K562 (cell line): Measurements from ENCODE around the gene LYST. TPM values are rescaled to one million over a fixed set of nuclear protein-coding genes. Genes with fewer than 3 reads are reported as not detected.

Experiments used
- ATAC-seq: fragments of 200-7000 bp; cut with Tn5 transposase; 3 replicates; pipeline ENCODE4 v1.9.1; 2020; ENCODE audit warnings: moderate library complexity
- BruUV-seq: library from RNA; stranded (reverse); fragments of 400-500 nt; replicated peaks from 2 replicates; lab custom pipeline; 2021; lab: Mats Ljungman, UMichigan
- CTCF ChIA-PET: fragments of 300-600 bp; formaldehyde crosslinking; extraction: SDS; loops from one replicate; lab custom pipeline; 2021; ENCODE audit warnings: low intra/inter-chr PET ratio; lab: Yijun Ruan, JAX
- POLR2A ChIA-PET: fragments of 300-600, 350-650 bp; sonication (Branson Sonifier 250); formaldehyde crosslinking; extraction: SDS; loops from one replicate; lab custom pipeline; 2021; ENCODE audit warnings: antibody characterized with exemption, inconsistent platforms; lab: Yijun Ruan, JAX
- DNase-seq, 4 experiments: peaks; one replicate each; pipeline versions ENCODE4 v3.0.0 to v3.0.0-alpha.2; 2011 to 2018; ENCODE audit warnings: low spot score in 3 of 4, mixed read lengths in 3 of 4; ENCODE audit errors: extremely low read depth in 1 of 4
- FAIRE-seq: peaks from 2 replicates; lab custom pipeline; 2011; peaks lifted over from hg19 to GRCh38; lab: Jason Lieb, UNC
- H2AFZ ChIP-seq: 2 replicates; pipeline ENCODE4 v1.6.0; 2011; ENCODE audit warnings: low read depth, low read length, control low read depth, inconsistent platforms
- H3K27ac ChIP-seq: fragments of 200-600 bp; 3 replicates; pipeline ENCODE4 v1.8.0; 2011; ENCODE audit warnings: low read depth, mild to moderate bottlenecking, control low read depth, inconsistent platforms, low read length, moderate library complexity, mixed read lengths; ENCODE audit errors: extremely low read depth
- H3K27me3 ChIP-seq, 2 experiments: fragments of 300-600 bp in 1 of 2; 2 replicates in 1 of 2; 3 replicates in 1 of 2; pipeline versions ENCODE4 v1.6.0 to v1.8.0; 2011; ENCODE audit warnings: inconsistent platforms in 2 of 2, low read length in 2 of 2, mild to moderate bottlenecking in 1 of 2, mixed read lengths in 1 of 2, moderate library complexity in 1 of 2; ENCODE audit not compliant: control insufficient read depth in 2 of 2, insufficient read depth in 2 of 2
- H3K36me3 ChIP-seq: fragments of 300-600 bp; 3 replicates; pipeline ENCODE4 v1.8.0; 2011; ENCODE audit warnings: mild to moderate bottlenecking, low read length, inconsistent platforms; ENCODE audit not compliant: control insufficient read depth, insufficient read depth
- H3K4me1 ChIP-seq, 2 experiments: fragments of 200-600 bp in 1 of 2; replicated peaks in 1 of 2; 2 replicates in 1 of 2; 3 replicates in 1 of 2; pipeline versions ENCODE4 v1.5.1 to v1.8.0; 2011; ENCODE audit warnings: inconsistent platforms in 2 of 2, low read length in 2 of 2, mild to moderate bottlenecking in 1 of 2, mixed read lengths in 1 of 2, moderate library complexity in 1 of 2; ENCODE audit not compliant: control insufficient read depth in 2 of 2, insufficient read depth in 2 of 2
- H3K4me2 ChIP-seq: 2 replicates; pipeline ENCODE4 v1.6.1; 2011; ENCODE audit warnings: low read length, control low read depth, inconsistent platforms, mixed read lengths; ENCODE audit not compliant: insufficient read depth
- H3K4me3 ChIP-seq: fragments of 200-600 bp; sonication (generic), shearing (Covaris generic); 2 replicates; pipeline ENCODE4 v1.5.1; 2016; ENCODE audit warnings: control low read depth, inconsistent platforms
- H3K79me2 ChIP-seq: fragments of 200-600 bp; 3 replicates; pipeline ENCODE4 v1.8.0; 2011; ENCODE audit warnings: low read length, inconsistent platforms; ENCODE audit not compliant: control insufficient read depth, insufficient read depth
- H3K9ac ChIP-seq, 2 experiments: 2 replicates each; pipeline versions ENCODE4 v1.6.0 to v1.6.1; 2011; ENCODE audit warnings: low read depth in 2 of 2, low read length in 2 of 2, control low read depth in 1 of 2, inconsistent platforms in 1 of 2, mild to moderate bottlenecking in 1 of 2, mixed read lengths in 1 of 2; ENCODE audit not compliant: insufficient read depth in 1 of 2
- H3K9me1 ChIP-seq: one replicate; pipeline ENCODE4 v1.6.0; 2011; ENCODE audit warnings: inconsistent platforms, mild to moderate bottlenecking, low read length, moderate library complexity; ENCODE audit not compliant: control insufficient read depth, insufficient read depth
- H3K9me3 ChIP-seq: replicated peaks from 2 replicates; pipeline ENCODE4 v1.5.1; 2011; ENCODE audit warnings: low read depth, low read length, inconsistent platforms; ENCODE audit not compliant: control insufficient read depth, insufficient read depth
- H4K20me1 ChIP-seq: replicated peaks from 2 replicates; pipeline ENCODE4 v1.6.1; 2011; ENCODE audit warnings: low read length, inconsistent platforms, mixed read lengths; ENCODE audit not compliant: control insufficient read depth, insufficient read depth
- CUX1 ChIP-seq: fragments of 200-800 bp; sonication (Bioruptor generic); IDR thresholded peaks from 2 replicates; pipeline ENCODE4 v1.6.1; 2016; ENCODE audit warnings: missing genetic modification characterization, missing compliant biosample characterization
- DPF2 ChIP-seq: fragments of 450-650 bp; IDR thresholded peaks from 2 replicates; pipeline ENCODE4 v1.6.1; 2016
- IRF2 ChIP-seq: sonication (generic); formaldehyde crosslinking; IDR thresholded peaks from 2 replicates; pipeline ENCODE4 v1.8.1; 2022; ENCODE audit warnings: mild to moderate bottlenecking, missing genetic modification reagents
- POLR2AphosphoS5 ChIP-seq: IDR thresholded peaks from 2 replicates; pipeline ENCODE4 v1.6.1; 2011; ENCODE audit warnings: mild to moderate bottlenecking, low read depth, low read length, moderate library complexity; ENCODE audit not compliant: control insufficient read depth, insufficient read depth
- SMAD1 ChIP-seq: fragments of 150-350 bp; IDR thresholded peaks from 2 replicates; pipeline ENCODE4 v1.6.1; 2014; ENCODE audit warnings: low read length, low read depth; ENCODE audit not compliant: partially characterized antibody
- TFAM ChIP-seq: fragments of 250-450 bp; sonication (Bioruptor Pico); conservative IDR thresholded peaks from 2 replicates; pipeline ENCODE4 v1.5.0; 2021; ENCODE audit warnings: mild to moderate bottlenecking, moderate library complexity
- ZNF277 ChIP-seq: fragments of 250-450 bp; sonication (Bioruptor Pico); IDR thresholded peaks from 2 replicates; pipeline ENCODE4 v1.8.0; 2022; ENCODE audit warnings: inconsistent platforms, mild to moderate bottlenecking, moderate library complexity, borderline replicate concordance
- ZNF311 ChIP-seq: fragments of 250-450 bp; sonication (Bioruptor Pico); IDR thresholded peaks from 2 replicates; pipeline ENCODE4 v1.4.0; 2020; ENCODE audit warnings: mild to moderate bottlenecking, moderate library complexity
- ZNF717 ChIP-seq: fragments of 250-450 bp; sonication (Bioruptor Pico); IDR thresholded peaks from 2 replicates; pipeline ENCODE4 v1.5.0; 2021
- WGBS: fragments of 100-300 bp; shearing (Covaris generic); methylation state at CpG from one replicate; pipeline ENCODE4 v1.1.6; 2016; ENCODE audit warnings: low coverage, mixed read lengths; ENCODE audit not compliant: insufficient coverage; ENCODE audit errors: missing lambda C conversion rate; 5-methylcytosine and 5-hydroxymethylcytosine counted together
- in situ Hi-C: fragments of 300-500 bp; cut with MboI; formaldehyde crosslinking; loops from 4 replicates; pipeline ENCODE4 v1.15.0; 2018; ENCODE audit warnings: inconsistent platforms, mixed read lengths
- intact Hi-C: fragments of 100-400 bp; cut with micrococcal nuclease; formaldehyde crosslinking; loops from 2 replicates; pipeline ENCODE4 v1.14.2; 2022
- polyA plus RNA-seq, 8 experiments: library from polyadenylated mRNA; depleted of rRNA in 4 of 8; stranded (reverse) in 5 of 8; unstranded in 3 of 8; fragments of >200 nt; fragmentation: Nextera tagmentation in 2 of 8; fragmentation: Illumina TruSeq in 1 of 8; extraction: Ambion mirVana in 2 of 8; extraction: Trizol in 1 of 8; gene quantifications; 2 replicates each; pipeline versions ENCODE4 v1.2.1 to v1.2.3, GENCODE V29; 2011 to 2014; ENCODE audit warnings: inconsistent platforms in 1 of 8, missing spikeins in 1 of 8
- total RNA-seq, 7 experiments: library from RNA; depleted of rRNA in 6 of 7; stranded (reverse); fragments of >200 nt in 6 of 7; fragmentation: Illumina TruSeq in 2 of 7; extraction: Trizol in 2 of 7; gene quantifications; 2 replicates each; pipeline versions ENCODE4 v1.2.1 to v1.2.3, GENCODE V29; 2011 to 2021; ENCODE audit warnings: low replicate concordance in 1 of 7
- TF ChIP-seq, protein P1 (sequence below): sonication (generic); formaldehyde crosslinking; IDR thresholded peaks from 2 replicates; pipeline ENCODE4 v1.8.0; 2022; ENCODE audit warnings: mild to moderate bottlenecking, low read depth, missing genetic modification reagents
- TF ChIP-seq, protein P2 (sequence below): fragments of 450-650 bp; formaldehyde crosslinking; IDR thresholded peaks from 2 replicates; pipeline ENCODE4 v1.4.0; 2022; ENCODE audit warnings: missing genetic modification characterization

The LYST gene
- total and polyA plus RNA-seq, 9 of the 15 experiments (the other 6 are each of a cell fraction or from before 2014, with no cell fraction given) = 0.73 to 2.4 (median 1.4) TPM

- WGBS = under 1% methylated on average over 8 of the region's 8 CpGs
- Histone ChIP-seq H3K27me3 (peaks cover 36 to 70% of the 10 kb centered on the region in 2 experiments; a peak in 4 of 5 replicates), H3K4me3 (no peak overlapping the region), H3K9ac (no peak overlapping the region), H3K9me1 (no peaks in the 10 kb centered on the region), H3K36me3 (no peaks in the 10 kb centered on the region), H3K4me2 (no peak overlapping the region), H3K9me3 (no peaks in the 10 kb centered on the region), H2AFZ (no peak overlapping the region), H3K27ac (no peak overlapping the region), H4K20me1 (0 out of 2 replicates have a peak, but pooled peaks cover 2% of the 10 kb centered on the region), H3K4me1 (no peaks in the 10 kb centered on the region), H3K79me2 (no peaks in the 10 kb centered on the region)
- no peak for ATAC-seq
- intact Hi-C loops (no loop called here), in situ Hi-C loops (no loop called here)
- no peak for DNase-seq
- no peak for FAIRE-seq
- BruUV-seq = no TSS peak
- ChIA-PET CTCF (no interaction called here), POLR2A (interaction anchor here (1.3 kb wide), 1 partner anchor 13 kb away, joined by 3 read pairs; no protein-coding TSS in a partner anchor)
- TF ChIP-seq ZNF717 (CRISPR knock-in tag) (no peak), SMAD1 (no peak), ZNF311 (CRISPR knock-in tag) (no peak), ZNF277 (CRISPR knock-in tag) (no peak), CUX1 (CRISPR knock-in tag) (no peak), DPF2 (no peak), IRF2 (no peak), TFAM (CRISPR knock-in tag) (no peak), POLR2AphosphoS5 (no peak)
- TF ChIP-seq, protein P1, sequence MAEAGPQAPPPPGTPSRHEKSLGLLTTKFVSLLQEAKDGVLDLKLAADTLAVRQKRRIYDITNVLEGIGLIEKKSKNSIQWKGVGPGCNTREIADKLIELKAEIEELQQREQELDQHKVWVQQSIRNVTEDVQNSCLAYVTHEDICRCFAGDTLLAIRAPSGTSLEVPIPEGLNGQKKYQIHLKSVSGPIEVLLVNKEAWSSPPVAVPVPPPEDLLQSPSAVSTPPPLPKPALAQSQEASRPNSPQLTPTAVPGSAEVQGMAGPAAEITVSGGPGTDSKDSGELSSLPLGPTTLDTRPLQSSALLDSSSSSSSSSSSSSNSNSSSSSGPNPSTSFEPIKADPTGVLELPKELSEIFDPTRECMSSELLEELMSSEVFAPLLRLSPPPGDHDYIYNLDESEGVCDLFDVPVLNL (CRISPR knock-in tag) = no peak
- TF ChIP-seq, protein P2, sequence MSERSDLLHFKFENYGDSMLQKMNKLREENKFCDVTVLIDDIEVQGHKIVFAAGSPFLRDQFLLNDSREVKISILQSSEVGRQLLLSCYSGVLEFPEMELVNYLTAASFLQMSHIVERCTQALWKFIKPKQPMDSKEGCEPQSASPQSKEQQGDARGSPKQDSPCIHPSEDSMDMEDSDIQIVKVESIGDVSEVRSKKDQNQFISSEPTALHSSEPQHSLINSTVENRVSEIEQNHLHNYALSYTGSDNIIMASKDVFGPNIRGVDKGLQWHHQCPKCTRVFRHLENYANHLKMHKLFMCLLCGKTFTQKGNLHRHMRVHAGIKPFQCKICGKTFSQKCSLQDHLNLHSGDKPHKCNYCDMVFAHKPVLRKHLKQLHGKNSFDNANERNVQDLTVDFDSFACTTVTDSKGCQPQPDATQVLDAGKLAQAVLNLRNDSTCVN = no peak
Measured at GRCh38 chr1:235624721-235625333, 241.9 kb downstream of the LYST start.
